Measurements from ENCODE around the gene HINFP.
"Not testable (repeated sequence)": the region's sequence is repeated elsewhere in the genome, so short reads cannot be mapped to it uniquely, and the experiment has no call there.

Gene HINFP

DNA sequence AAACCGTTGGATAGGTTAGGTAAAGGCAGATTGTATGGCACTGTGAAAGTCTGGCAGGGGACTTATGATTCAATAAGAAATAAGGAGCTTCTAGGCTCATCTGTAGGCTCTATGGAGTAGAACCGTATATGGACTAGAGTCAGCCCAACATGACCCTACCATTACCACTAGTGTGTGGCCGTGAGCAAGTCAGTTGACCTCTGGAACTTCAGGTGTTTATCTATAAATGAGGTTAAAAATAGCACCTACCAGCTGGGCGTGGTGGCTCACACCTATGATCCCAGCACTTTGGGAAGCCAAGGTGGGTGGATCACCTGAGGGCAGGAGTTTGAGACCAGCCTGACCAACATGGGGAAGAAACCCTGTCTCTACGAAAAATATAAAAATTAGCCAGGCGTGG lies 4.4 kb downstream of the HINFP start:
- TF ChIP-seq, protein P1, sequence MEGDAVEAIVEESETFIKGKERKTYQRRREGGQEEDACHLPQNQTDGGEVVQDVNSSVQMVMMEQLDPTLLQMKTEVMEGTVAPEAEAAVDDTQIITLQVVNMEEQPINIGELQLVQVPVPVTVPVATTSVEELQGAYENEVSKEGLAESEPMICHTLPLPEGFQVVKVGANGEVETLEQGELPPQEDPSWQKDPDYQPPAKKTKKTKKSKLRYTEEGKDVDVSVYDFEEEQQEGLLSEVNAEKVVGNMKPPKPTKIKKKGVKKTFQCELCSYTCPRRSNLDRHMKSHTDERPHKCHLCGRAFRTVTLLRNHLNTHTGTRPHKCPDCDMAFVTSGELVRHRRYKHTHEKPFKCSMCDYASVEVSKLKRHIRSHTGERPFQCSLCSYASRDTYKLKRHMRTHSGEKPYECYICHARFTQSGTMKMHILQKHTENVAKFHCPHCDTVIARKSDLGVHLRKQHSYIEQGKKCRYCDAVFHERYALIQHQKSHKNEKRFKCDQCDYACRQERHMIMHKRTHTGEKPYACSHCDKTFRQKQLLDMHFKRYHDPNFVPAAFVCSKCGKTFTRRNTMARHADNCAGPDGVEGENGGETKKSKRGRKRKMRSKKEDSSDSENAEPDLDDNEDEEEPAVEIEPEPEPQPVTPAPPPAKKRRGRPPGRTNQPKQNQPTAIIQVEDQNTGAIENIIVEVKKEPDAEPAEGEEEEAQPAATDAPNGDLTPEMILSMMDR (conservative IDR thresholded peaks at IDR 0.05): no peak
- no peak overlapping the region for H3K27ac ChIP-seq

DNA sequence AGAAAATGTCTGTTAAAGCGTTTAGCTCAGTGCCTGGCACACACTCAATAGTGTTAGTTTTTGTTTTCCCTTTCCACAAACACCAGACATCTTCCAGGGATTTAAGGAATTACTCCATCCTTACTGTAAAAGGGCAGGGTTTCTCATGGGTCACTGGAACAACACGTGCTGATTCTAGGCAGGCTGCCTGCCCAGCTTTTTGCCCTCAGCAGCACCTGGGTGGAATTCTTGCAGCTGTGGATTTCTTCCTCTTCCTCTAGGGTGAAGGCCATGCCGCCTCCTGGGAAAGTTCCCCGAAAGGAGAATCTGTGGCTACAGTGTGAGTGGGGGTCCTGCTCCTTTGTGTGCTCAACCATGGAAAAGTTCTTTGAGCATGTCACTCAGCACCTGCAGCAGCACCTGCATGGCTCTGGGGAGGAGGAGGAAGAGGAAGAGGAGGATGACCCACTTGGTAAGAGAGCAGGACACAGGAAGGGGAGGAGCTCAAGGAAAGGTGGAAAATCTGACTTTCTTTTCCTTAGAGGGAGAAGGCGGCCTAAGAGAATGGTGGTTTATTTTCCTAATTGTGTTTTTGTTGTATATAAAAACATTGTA lies 5.4 kb downstream of the HINFP start:
- TF ChIP-seq, protein P1 (conservative IDR thresholded peaks at IDR 0.05): no peak
- no peak overlapping the region for H3K27ac ChIP-seq

DNA sequence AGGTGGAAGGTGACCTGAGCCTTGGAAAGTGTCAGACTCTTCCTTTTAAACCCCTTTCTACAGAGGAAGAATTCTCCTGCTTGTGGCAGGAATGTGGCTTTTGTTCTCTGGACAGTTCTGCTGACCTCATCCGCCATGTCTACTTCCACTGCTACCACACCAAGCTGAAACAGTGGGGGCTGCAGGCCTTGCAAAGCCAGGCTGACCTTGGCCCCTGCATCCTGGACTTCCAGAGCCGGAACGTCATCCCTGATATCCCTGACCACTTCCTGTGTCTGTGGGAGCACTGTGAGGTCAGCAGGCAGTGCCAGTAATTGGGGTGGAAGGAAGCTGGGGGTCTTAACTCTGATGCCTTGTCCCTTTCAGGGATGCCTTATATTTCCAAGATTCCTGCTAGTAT lies 9.3 kb downstream of the HINFP start:
- TF ChIP-seq, protein P1 (conservative IDR thresholded peaks at IDR 0.05): no peak
- H3K27ac ChIP-seq: no peak overlapping the region

DNA sequence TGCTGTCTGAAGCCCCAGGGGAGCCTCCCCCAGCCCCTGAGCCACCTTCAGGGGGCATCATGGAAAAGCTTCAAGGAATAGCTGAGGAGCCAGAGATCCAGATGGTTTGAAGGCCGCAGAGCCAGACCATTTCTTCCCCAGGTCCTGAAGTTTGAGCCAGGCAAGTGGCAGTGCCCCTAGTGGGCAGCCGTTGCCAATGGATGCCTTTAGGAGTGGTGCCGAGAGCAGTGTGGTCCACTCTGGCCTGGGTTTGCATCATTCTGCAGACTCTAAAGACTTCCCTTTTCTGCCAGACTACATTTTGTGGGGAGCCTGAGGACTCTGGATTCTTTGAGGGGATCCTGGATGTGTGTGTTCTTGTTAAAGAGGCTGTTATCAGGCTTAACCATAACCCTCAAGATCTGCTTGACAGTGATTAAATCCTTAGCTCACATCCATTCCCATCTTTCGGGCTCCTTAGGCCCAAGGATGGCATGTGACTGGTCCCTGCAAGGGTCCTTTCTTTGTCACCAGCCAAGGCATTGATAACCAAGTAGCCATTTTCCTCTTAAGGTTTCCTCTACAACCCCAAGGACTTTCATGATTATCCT lies 13.1 kb downstream of the HINFP start:
- TF ChIP-seq, protein P1 (conservative IDR thresholded peaks at IDR 0.05): peak; percentile 77
- H3K27ac ChIP-seq: no peak overlapping the region

DNA sequence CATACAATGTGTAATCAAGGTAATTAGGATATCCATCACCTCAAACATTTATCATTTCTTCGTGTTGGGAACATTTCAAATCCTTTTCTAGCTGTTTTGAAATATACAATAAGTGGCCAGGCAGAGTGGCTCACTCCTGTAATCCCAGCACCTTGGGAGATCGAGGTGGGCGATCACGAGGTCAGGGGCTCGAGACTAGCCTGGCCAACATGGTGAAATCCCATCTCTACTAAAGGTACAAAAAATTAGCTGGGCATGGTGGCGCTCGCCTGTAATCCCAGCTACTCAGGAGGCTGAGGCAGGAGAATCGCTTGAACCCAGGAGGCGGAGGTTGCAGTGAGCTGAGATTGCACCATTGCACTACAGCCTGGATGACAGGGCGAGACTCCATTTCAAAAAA lies 17.9 kb downstream of the HINFP start:
- H3K27ac ChIP-seq: not testable (repeated sequence)

DNA sequence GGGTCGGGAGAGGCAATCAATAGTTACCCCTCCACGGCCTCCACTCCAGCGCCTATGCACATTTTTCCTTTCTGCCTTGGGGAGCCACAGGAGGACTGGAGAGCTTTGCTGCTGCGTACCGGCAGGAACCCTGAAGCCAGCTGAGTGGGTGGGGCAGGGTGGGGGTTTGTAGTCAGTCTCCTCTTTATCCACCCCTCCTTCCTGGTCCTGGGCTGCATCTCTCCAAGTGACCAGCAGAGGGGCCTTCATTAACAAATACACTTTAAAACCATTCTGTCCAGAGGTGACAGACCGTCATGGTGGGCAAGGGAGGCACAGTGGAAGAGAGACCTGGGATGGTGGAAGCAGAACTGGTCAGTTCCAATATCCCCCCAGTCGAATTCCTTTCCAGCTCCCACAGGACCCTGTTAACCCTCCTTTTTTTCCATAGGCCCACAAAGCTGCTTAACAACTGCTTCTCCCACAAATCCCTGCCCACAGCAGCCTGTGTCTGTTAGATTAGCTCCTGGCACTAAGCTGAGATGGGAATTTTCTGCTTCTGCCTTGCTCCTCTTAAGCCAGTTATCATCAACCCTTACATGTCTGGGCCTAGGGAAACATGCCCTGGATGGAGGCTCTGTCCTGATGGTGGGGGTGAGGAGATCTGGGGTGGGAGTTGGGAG lies 23.6 kb downstream of the HINFP start:
- TF ChIP-seq, protein P1 (conservative IDR thresholded peaks at IDR 0.05): peak; percentile 79
- H3K27ac ChIP-seq: no peak overlapping the region

DNA sequence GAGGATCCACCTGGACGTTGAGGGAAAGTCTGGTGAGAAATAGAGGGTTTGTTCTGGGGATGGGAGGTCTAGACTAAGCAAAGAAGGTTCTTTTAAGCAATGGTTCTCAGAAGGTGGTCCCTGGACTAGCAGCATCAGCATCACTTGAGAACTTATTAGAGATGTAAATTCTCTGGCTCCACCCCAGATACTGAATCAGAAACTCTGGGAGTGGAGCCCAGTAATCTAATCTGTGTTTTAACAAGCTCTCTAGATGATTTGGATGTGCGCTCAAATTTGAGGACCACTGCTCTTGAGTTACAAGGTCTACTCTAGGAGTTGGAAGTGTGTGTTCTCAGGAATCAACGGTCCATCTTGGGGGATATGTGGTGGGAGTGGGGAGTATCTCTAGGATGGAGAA lies 24.2 kb downstream of the HINFP start:
- H3K27ac ChIP-seq: no peak overlapping the region
- TF ChIP-seq, protein P1 (conservative IDR thresholded peaks at IDR 0.05): no peak

All from VCaP (cell line).